H1 (cell line): ENCODE measurements around the gene RHEB. TPM values are rescaled to one million over a fixed set of nuclear protein-coding genes. Genes with fewer than 3 reads are reported as not detected.

Source experiments
- CTCF ChIA-PET: fragments of 300-600 bp; sonication (Branson Sonifier 250); formaldehyde crosslinking; loops from one replicate; lab custom pipeline; 2021; ENCODE audit not compliant: partially characterized antibody; lab: Charles Lee
- POLR2A ChIA-PET: fragments of 300-600 bp; sonication (Branson Sonifier 250); formaldehyde crosslinking; loops from one replicate; lab custom pipeline; 2021; ENCODE audit warnings: inconsistent platforms; ENCODE audit not compliant: partially characterized antibody; lab: Charles Lee
- DNase-seq, 2 experiments: peaks; one replicate each; pipeline versions ENCODE4 v3.0.0 to v3.0.0-alpha.2; 2010 to 2022; ENCODE audit warnings: low spot score in 2 of 2, low read depth in 1 of 2, mixed read lengths in 1 of 2
- FAIRE-seq: peaks from 2 replicates; lab custom pipeline; 2011; peaks lifted over from hg19 to GRCh38; lab: Jason Lieb, UNC
- H2AFZ ChIP-seq: 2 replicates; pipeline ENCODE4 v1.8.1; 2012; ENCODE audit warnings: low read length, inconsistent platforms
- H2AK5ac ChIP-seq: 2 replicates; pipeline ENCODE4 v1.6.1; 2013; ENCODE audit warnings: low read depth, low read length
- H2BK120ac ChIP-seq: replicated peaks from 2 replicates; pipeline ENCODE3; 2013; ENCODE audit warnings: low read depth, low read length, inconsistent platforms
- H2BK12ac ChIP-seq: 2 replicates; pipeline ENCODE4 v1.6.1; 2013; ENCODE audit warnings: low read depth, low read length
- H2BK15ac ChIP-seq: 2 replicates; pipeline ENCODE4 v1.6.1; 2013; ENCODE audit warnings: low read length
- H2BK20ac ChIP-seq: 2 replicates; pipeline ENCODE4 v1.6.1; 2013; ENCODE audit warnings: low read length
- H2BK5ac ChIP-seq: 2 replicates; pipeline ENCODE4 v1.6.1; 2013; ENCODE audit warnings: low read depth, low read length
- H3K14ac ChIP-seq: 2 replicates; pipeline ENCODE4 v1.6.1; 2013; ENCODE audit warnings: inconsistent platforms; ENCODE audit not compliant: insufficient read length
- H3K18ac ChIP-seq: 2 replicates; pipeline ENCODE4 v1.6.1; 2013; ENCODE audit warnings: low read length; ENCODE audit errors: extremely low read depth
- H3K23ac ChIP-seq: 2 replicates; pipeline ENCODE4 v1.6.1; 2013; ENCODE audit warnings: inconsistent platforms; ENCODE audit not compliant: insufficient read length
- H3K23me2 ChIP-seq: 2 replicates; pipeline ENCODE4 v1.6.1; 2013; ENCODE audit warnings: low read depth, low read length
- H3K27ac ChIP-seq: 2 replicates; pipeline ENCODE4 v1.6.1; 2011; ENCODE audit warnings: low read depth, low read length, inconsistent platforms
- H3K27me3 ChIP-seq, 4 experiments: replicated peaks in 1 of 4; 1 replicate in 1 of 4; 2 replicates in 3 of 4; pipeline versions ENCODE4 v1.6.1 to v1.8.1; 2011 to 2013; ENCODE audit warnings: low read length in 3 of 4, mild to moderate bottlenecking in 3 of 4, inconsistent platforms in 2 of 4, mixed read lengths in 2 of 4, moderate library complexity in 1 of 4; ENCODE audit not compliant: control insufficient read depth in 3 of 4, insufficient read depth in 3 of 4; ENCODE audit errors: extremely low read depth in 1 of 4
- H3K36me3 ChIP-seq, 4 experiments: 2 replicates each; pipeline versions ENCODE4 v1.6.1 to v1.8.1; 2011 to 2013; ENCODE audit warnings: mild to moderate bottlenecking in 4 of 4, low read length in 3 of 4, moderate library complexity in 2 of 4, control low read depth in 1 of 4, inconsistent platforms in 1 of 4; ENCODE audit not compliant: insufficient read depth in 4 of 4, control insufficient read depth in 2 of 4
- H3K4ac ChIP-seq: replicated peaks from 2 replicates; pipeline ENCODE3; 2013; ENCODE audit warnings: low read length, low read depth, mixed read lengths, inconsistent platforms; ENCODE audit not compliant: insufficient read length
- H3K4me1 ChIP-seq, 4 experiments: replicated peaks in 1 of 4; 1 replicate in 1 of 4; 2 replicates in 3 of 4; pipeline versions ENCODE4 v1.6.1 to v1.8.1; 2011 to 2013; ENCODE audit warnings: low read length in 3 of 4, inconsistent platforms in 2 of 4, mixed read lengths in 1 of 4; ENCODE audit not compliant: insufficient read depth in 4 of 4, control insufficient read depth in 3 of 4
- H3K4me2 ChIP-seq, 2 experiments: 2 replicates each; pipeline versions ENCODE4 v1.6.1 to v1.8.1; 2011 to 2013; ENCODE audit warnings: low read depth in 2 of 2, low read length in 2 of 2, control low read depth in 1 of 2, inconsistent platforms in 1 of 2, mild to moderate bottlenecking in 1 of 2; ENCODE audit not compliant: insufficient read depth in 1 of 2
- H3K4me3 ChIP-seq, 4 experiments: fragments of 200-600, 300-600 bp in 1 of 4; sonication (generic), shearing (Covaris generic), sonication (Bioruptor Twin) in 1 of 4; 2 replicates each; pipeline versions ENCODE4 v1.5.1 to v1.8.1; 2011 to 2016; ENCODE audit warnings: low read length in 4 of 4, low read depth in 3 of 4, control low read depth in 2 of 4, inconsistent platforms in 2 of 4, mild to moderate bottlenecking in 2 of 4, mixed read lengths in 1 of 4, moderate library complexity in 1 of 4; ENCODE audit not compliant: insufficient read depth in 2 of 4; ENCODE audit errors: extremely low read depth in 1 of 4
- H3K56ac ChIP-seq: replicated peaks from 2 replicates; pipeline ENCODE3; 2013; ENCODE audit warnings: low read depth, mild to moderate bottlenecking, mixed read lengths, low read length, inconsistent platforms; ENCODE audit not compliant: insufficient read length
- H3K79me1 ChIP-seq: 2 replicates; pipeline ENCODE4 v1.6.1; 2013; ENCODE audit warnings: low read depth, low read length, control low read depth
- H3K79me2 ChIP-seq, 2 experiments: 2 replicates each; pipeline versions ENCODE4 v1.6.1 to v1.8.1; 2012 to 2013; ENCODE audit warnings: low read length in 2 of 2, mild to moderate bottlenecking in 2 of 2, inconsistent platforms in 1 of 2; ENCODE audit not compliant: insufficient read depth in 2 of 2, control insufficient read depth in 1 of 2
- H3K9ac ChIP-seq, 4 experiments: replicated peaks in 1 of 4; 1 replicate in 1 of 4; 2 replicates in 3 of 4; pipeline versions ENCODE4 v1.6.1 to v1.8.1; 2011 to 2013; ENCODE audit warnings: low read depth in 3 of 4, low read length in 3 of 4, control low read depth in 2 of 4, mild to moderate bottlenecking in 2 of 4, moderate library complexity in 2 of 4, inconsistent platforms in 1 of 4; ENCODE audit errors: extremely low read depth in 1 of 4
- H3K9me3 ChIP-seq, 2 experiments: 2 replicates each; pipeline versions ENCODE4 v1.6.1 to v1.8.1; 2012 to 2013; ENCODE audit warnings: mild to moderate bottlenecking in 2 of 2, moderate library complexity in 2 of 2, control low read depth in 1 of 2, inconsistent platforms in 1 of 2, low read depth in 1 of 2, low read length in 1 of 2, mixed read lengths in 1 of 2; ENCODE audit not compliant: insufficient read depth in 2 of 2
- H4K20me1 ChIP-seq, 2 experiments: replicated peaks in 1 of 2; 2 replicates each; pipeline versions ENCODE3 to v1.8.1; 2011 to 2013; ENCODE audit warnings: inconsistent platforms in 2 of 2, low read length in 2 of 2, mild to moderate bottlenecking in 1 of 2; ENCODE audit not compliant: insufficient read depth in 2 of 2, control insufficient read depth in 1 of 2
- H4K5ac ChIP-seq: 2 replicates; pipeline ENCODE4 v1.6.1; 2013; ENCODE audit warnings: low read length, low read depth, mixed read lengths, inconsistent platforms; ENCODE audit not compliant: insufficient read length
- H4K8ac ChIP-seq: 2 replicates; pipeline ENCODE4 v1.8.0; 2013; ENCODE audit warnings: mild to moderate bottlenecking, moderate library complexity, low read length, inconsistent platforms; ENCODE audit not compliant: insufficient read depth; ENCODE audit errors: extremely low read depth
- H4K91ac ChIP-seq: replicated peaks from 2 replicates; pipeline ENCODE3; 2013; ENCODE audit warnings: low read length, mixed read lengths, inconsistent platforms; ENCODE audit not compliant: insufficient read length
- RAD21 ChIP-seq, 2 experiments: IDR thresholded peaks in 1 of 2; conservative IDR thresholded peaks in 1 of 2; 2 replicates each; pipeline ENCODE4 v1.6.1; 2011; ENCODE audit warnings: low read depth in 2 of 2, low read length in 2 of 2, improper control_type of control experiment in 1 of 2, inconsistent platforms in 1 of 2, mild to moderate bottlenecking in 1 of 2, moderate library complexity in 1 of 2
- TAF1 ChIP-seq: IDR thresholded peaks from 2 replicates; pipeline ENCODE4 v1.6.1; 2011; ENCODE audit warnings: mild to moderate bottlenecking, low read depth, low read length
- WGBS, 2 experiments: shearing (Covaris generic) in 1 of 2; methylation state at CpG; one replicate each; pipeline versions ENCODE4 v1.1.6 to v1.1.7; 2013 to 2015; ENCODE audit warnings: low lambda C conversion rate in 2 of 2, mixed read lengths in 2 of 2, inconsistent platforms in 1 of 2, low coverage in 1 of 2, missing lambda C conversion rate in 1 of 2; ENCODE audit not compliant: insufficient replicate concordance in 2 of 2, insufficient coverage in 1 of 2, insufficient read length in 1 of 2; ENCODE audit errors: extremely low coverage in 1 of 2, missing lambda C conversion rate in 1 of 2; 5-methylcytosine and 5-hydroxymethylcytosine counted together
- polyA plus RNA-seq, 7 experiments: library from polyadenylated mRNA; depleted of rRNA in 3 of 7; stranded (reverse) in 5 of 7; unstranded in 2 of 7; fragments of >200 nt in 5 of 7; fragments of 200-250 nt in 2 of 7; gene quantifications; 1 replicate in 5 of 7; 2 replicates in 1 of 7; 4 replicates in 1 of 7; pipeline versions ENCODE4 v1.2.1 to v1.2.3, GENCODE V29; 2011 to 2013; ENCODE audit warnings: missing spikeins in 2 of 7, mixed read lengths in 2 of 7
- total RNA-seq: library from RNA; stranded (reverse); fragmentation: NEBNext Ultra II Directional; extraction: Animal tissue kit (Norgen Biotek cat#: 25700); gene quantifications from 2 replicates; pipeline ENCODE4 v1.2.1, GENCODE V29; 2021
- TF ChIP-seq, protein P1 (sequence below): IDR thresholded peaks from 2 replicates; pipeline ENCODE4 v1.6.1; 2012; ENCODE audit warnings: inconsistent platforms

The RHEB gene
- total and polyA plus RNA-seq, 2 of the 8 experiments (the other 6 are each of a cell fraction or from before 2014, with no cell fraction given): 60.8 to 132 TPM

DNA sequence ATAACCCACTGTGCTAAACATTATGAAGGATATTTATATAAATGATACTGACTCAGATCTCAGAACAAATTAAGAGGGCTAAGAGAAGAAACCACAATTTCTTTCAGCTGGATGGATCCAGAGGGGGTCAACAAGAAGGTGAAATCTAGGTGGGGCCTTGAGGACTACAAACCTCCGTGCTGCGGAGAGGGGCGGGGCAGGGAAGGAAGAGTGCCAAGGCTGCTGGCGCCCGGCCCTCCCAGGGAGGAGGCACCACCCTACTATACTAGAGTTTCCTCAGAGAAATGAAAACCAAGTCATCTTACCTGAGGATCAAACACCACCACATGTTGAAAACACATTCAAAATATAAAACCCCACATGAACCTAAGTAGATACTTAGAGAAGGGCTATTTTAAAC is 50.4 kb downstream of the RHEB start:
- no peak overlapping the region for H3K56ac ChIP-seq
- no peak overlapping the region for H3K18ac ChIP-seq
- H2BK12ac ChIP-seq: no peak overlapping the region
- WGBS, 2 experiments: 97% methylated on average over 5 of the region's 5 CpGs; no CpG with 5 or more reads in 1 of the 2 experiments
- peaks cover 15 to 24% (median 19%) of the 10 kb centered on the region in 4 experiments for H3K4me1 ChIP-seq
- no peak overlapping the region for H3K23ac ChIP-seq
- no peaks in the 10 kb centered on the region for H3K27me3 ChIP-seq
- H3K4me3 ChIP-seq: no peak overlapping the region
- CTCF ChIA-PET: interaction anchor here (2.3 kb wide), 1 partner anchor 21 kb away, joined by 10 read pairs; no protein-coding TSS in a partner anchor
- H2BK5ac ChIP-seq: no peak overlapping the region
- H2AFZ ChIP-seq: no peak overlapping the region
- H2BK120ac ChIP-seq: no peak overlapping the region
- DNase-seq: no peak
- no peak overlapping the region for H3K9ac ChIP-seq
- no peak overlapping the region for H4K5ac ChIP-seq
- H3K27ac ChIP-seq: no peak overlapping the region
- H3K36me3 ChIP-seq: peaks cover 15 to 54% (median 38%) of the 10 kb centered on the region in 4 experiments
- H3K9me3 ChIP-seq: no peaks in the 10 kb centered on the region; a peak in 1 of 4 replicates
- no peaks in the 10 kb centered on the region for H4K20me1 ChIP-seq
- no peak overlapping the region for H4K91ac ChIP-seq
- no peak overlapping the region for H4K8ac ChIP-seq
- H3K79me2 ChIP-seq: peaks cover 0 to 25% of the 10 kb centered on the region in 2 experiments; a peak in 2 of 4 replicates
- no peak for FAIRE-seq
- 0 out of 2 replicates have a peak overlapping the region, but pooled peaks have one; percentile 40 for H2AK5ac ChIP-seq
- no peak overlapping the region for H2BK15ac ChIP-seq
- H3K79me1 ChIP-seq: no peaks in the 10 kb centered on the region; the same call in 1 of the 2 replicates
- H3K4me2 ChIP-seq: no peak overlapping the region
- no peaks in the 10 kb centered on the region; the same call in 1 of the 2 replicates for H3K23me2 ChIP-seq
- H3K14ac ChIP-seq: no peak overlapping the region
- no peak overlapping the region for H3K4ac ChIP-seq
- H2BK20ac ChIP-seq: no peak overlapping the region
- POLR2A ChIA-PET: interaction anchor here (1.1 to 1.6 kb wide), 2 partner anchors 8 to 9 kb away, joined by 3 read pairs; no protein-coding TSS in a partner anchor
- TF ChIP-seq TAF1: no peak
- no peak for TF ChIP-seq RAD21 (IDR thresholded peaks at IDR 0.05 in 1 of 2, conservative IDR thresholded peaks at IDR 0.05 in 1 of 2; ENCODE audit: low read depth in 2 of 2, low read length in 2 of 2)
- TF ChIP-seq, protein P1, sequence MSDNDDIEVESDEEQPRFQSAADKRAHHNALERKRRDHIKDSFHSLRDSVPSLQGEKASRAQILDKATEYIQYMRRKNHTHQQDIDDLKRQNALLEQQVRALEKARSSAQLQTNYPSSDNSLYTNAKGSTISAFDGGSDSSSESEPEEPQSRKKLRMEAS: no peak
